ENCODE measurements around the gene DNAJC18. TPM values are rescaled to one million over a fixed set of nuclear protein-coding genes. Genes with fewer than 3 reads are reported as not detected.

Gene DNAJC18
- total and polyA plus RNA-seq, 2 of the 4 experiments (the other 2 are of a cell fraction): 8.5 to 11.1 TPM

GRCh38 chr5:139426203-139426885 lies 13.0 kb downstream of the DNAJC18 start:
- no TSS peak for BruUV-seq (replicated peaks)
- DNase-seq (peak; percentile 49), ATAC-seq (ENCODE audit: low read depth) (peak; percentile 15; the same call in 1 of the 2 replicates)
- Histone ChIP-seq H3K4me2 (ENCODE audit: low read depth, low read length) (no peak overlapping the region), H4K5ac (ENCODE audit: low read depth, low read length) (no peak overlapping the region), H3K14ac (replicated peaks; ENCODE audit: low read depth, low read length) (no peak overlapping the region), H3K18ac (ENCODE audit: low read depth, low read length) (no peak overlapping the region), H3K79me1 (ENCODE audit: low read depth in 1 of 2, low read length in 2 of 2) (no peaks in the 10 kb centered on the region), H4K91ac (ENCODE audit: insufficient read depth, low read depth, low read length) (no peak overlapping the region), H3K36me3 (ENCODE audit: control insufficient read depth, insufficient read depth, low read length) (peaks cover 22% of the 10 kb centered on the region), H3K4ac (ENCODE audit: low read depth, low read length) (no peak overlapping the region), H3K4me1 (ENCODE audit: control insufficient read depth, insufficient read depth, low read length) (peaks cover 2% of the 10 kb centered on the region; the same call in 1 of the 2 replicates), H3K27ac (ENCODE audit: insufficient read depth, low read length) (no peak overlapping the region), H3K23ac (ENCODE audit: low read depth, low read length) (no peak overlapping the region), H4K20me1 (ENCODE audit: insufficient read depth, low read length) (no peaks in the 10 kb centered on the region), H3K56ac (ENCODE audit: extremely low read depth, insufficient read depth, low read length) (no peak overlapping the region), H2AK5ac (ENCODE audit: low read depth, low read length) (no peak overlapping the region), H2BK5ac (ENCODE audit: low read depth, low read length, poor library complexity, severe bottlenecking) (no peak overlapping the region), H3K9me1 (ENCODE audit: insufficient read depth, low read length) (0 out of 2 replicates have a peak, but pooled peaks cover 7% of the 10 kb centered on the region), H3K4me3 (ENCODE audit: insufficient read depth, low read depth, low read length) (no peak overlapping the region), H3K9ac (ENCODE audit: low read depth, low read length) (no peak overlapping the region), H3K27me3 (ENCODE audit: control insufficient read depth, insufficient read depth, low read length) (no peaks in the 10 kb centered on the region), H2BK15ac (ENCODE audit: low read depth, low read length) (no peak overlapping the region), H2BK20ac (ENCODE audit: low read depth, low read length) (no peak overlapping the region), H2AK9ac (replicated peaks; ENCODE audit: low read depth, low read length, poor library complexity) (no peak overlapping the region), H4K8ac (ENCODE audit: low read depth in 2 of 2, low read length in 2 of 2) (no peak overlapping the region), H2BK120ac (ENCODE audit: low read depth, low read length) (no peak overlapping the region), H3K9me3 (ENCODE audit: control insufficient read depth, insufficient read depth, low read length) (no peaks in the 10 kb centered on the region), H2AFZ (replicated peaks; ENCODE audit: low read length, poor library complexity) (no peak overlapping the region)
- intact Hi-C loops (cut with micrococcal nuclease): no loop called here
- ChIA-PET CTCF (interaction anchor here (1.0 kb wide), 1 partner anchor 87 kb away, joined by 4 read pairs; no protein-coding TSS in a partner anchor), POLR2A (ENCODE audit: unreplicated experiment) (no interaction called here)
- dilution Hi-C loops (cut with HindIII; ENCODE audit: low sequenced_read_pairs, unreplicated experiment): no loop called here
- in situ Hi-C loops (cut with MboI; ENCODE audit: low sequenced_read_pairs): loop anchor here (10.0 kb wide), 1 partner anchor 338 kb away; no protein-coding TSS in a partner anchor
- WGBS, 2 experiments (ENCODE audit: extremely low coverage in 2 of 2, insufficient read length in 1 of 2): 89% methylated on average over 5 of the region's 8 CpGs; no CpG with 5 or more reads in 1 of the 2 experiments
- TF ChIP-seq MXI1 (IDR thresholded peaks at IDR 0.05; ENCODE audit: borderline replicate concordance, low read depth, low read length) (no peak), RAD21 (IDR thresholded peaks at IDR 0.05; ENCODE audit: low read length) (no peak), MAFK (IDR thresholded peaks at IDR 0.05; ENCODE audit: low read depth, low read length) (no peak), SMC3 (IDR thresholded peaks at IDR 0.05; ENCODE audit: low read depth, low read length) (no peak), NFE2L2 (IDR thresholded peaks at IDR 0.05; ENCODE audit: low read depth, low read length) (no peak), CHD1 (IDR thresholded peaks at IDR 0.05; ENCODE audit: low read depth, low read length) (no peak), POLR2A (IDR thresholded peaks at IDR 0.05; ENCODE audit: low read depth, low read length) (no peak), BHLHE40 (IDR thresholded peaks at IDR 0.05; ENCODE audit: low read depth, low read length) (no peak), CEBPB (IDR thresholded peaks at IDR 0.05; ENCODE audit: low read depth, low read length) (no peak), CTCF (conservative IDR thresholded peaks at IDR 0.05; ENCODE audit: low read depth, low read length) (no peak), MAZ (IDR thresholded peaks at IDR 0.05; ENCODE audit: borderline replicate concordance, low read depth, low read length) (no peak), FOS (IDR thresholded peaks at IDR 0.05; ENCODE audit: low read depth, low read length) (no peak), ELK1 (IDR thresholded peaks at IDR 0.05; ENCODE audit: borderline replicate concordance, low read depth, low read length) (no peak), USF2 (IDR thresholded peaks at IDR 0.05; ENCODE audit: low read depth, low read length) (no peak), RCOR1 (IDR thresholded peaks at IDR 0.05; ENCODE audit: insufficient replicate concordance, low read length) (no peak)
